Stomach smooth muscle (tissue), 2 donors: ENCODE data around the gene UBAP1L.

Experiments
- H3K27ac ChIP-seq: one replicate; pipeline ENCODE4 v1.7.0; 2013; ENCODE audit warnings: mild to moderate bottlenecking, low read length, inconsistent platforms
- H3K27me3 ChIP-seq, 2 donors: one replicate each; pipeline ENCODE4 v1.7.0; 2013; ENCODE audit warnings: low read length in 2 of 2; ENCODE audit not compliant: insufficient read depth in 2 of 2, control insufficient read depth in 1 of 2
- H3K36me3 ChIP-seq, 2 donors: one replicate each; pipeline ENCODE4 v1.7.0; 2013; ENCODE audit warnings: low read length in 2 of 2; ENCODE audit not compliant: control insufficient read depth in 2 of 2, insufficient read depth in 2 of 2
- H3K4me1 ChIP-seq: one replicate; pipeline ENCODE4 v1.7.0; 2013; ENCODE audit warnings: low read length; ENCODE audit not compliant: control insufficient read depth, insufficient read depth
- H3K4me3 ChIP-seq, 2 donors: one replicate each; pipeline ENCODE4 v1.7.0; 2013; ENCODE audit warnings: low read length in 2 of 2
- H3K9ac ChIP-seq, 2 donors: one replicate each; pipeline ENCODE4 v1.7.0; 2013; ENCODE audit warnings: low read length in 2 of 2, mild to moderate bottlenecking in 1 of 2
- H3K9me3 ChIP-seq, 2 donors: one replicate each; pipeline ENCODE4 v1.7.0; 2013; ENCODE audit warnings: low read length in 2 of 2; ENCODE audit not compliant: control insufficient read depth in 2 of 2
- donor health status: healthy.
- donor health status: Pancreatic carcinoma.

The UBAP1L gene

DNA sequence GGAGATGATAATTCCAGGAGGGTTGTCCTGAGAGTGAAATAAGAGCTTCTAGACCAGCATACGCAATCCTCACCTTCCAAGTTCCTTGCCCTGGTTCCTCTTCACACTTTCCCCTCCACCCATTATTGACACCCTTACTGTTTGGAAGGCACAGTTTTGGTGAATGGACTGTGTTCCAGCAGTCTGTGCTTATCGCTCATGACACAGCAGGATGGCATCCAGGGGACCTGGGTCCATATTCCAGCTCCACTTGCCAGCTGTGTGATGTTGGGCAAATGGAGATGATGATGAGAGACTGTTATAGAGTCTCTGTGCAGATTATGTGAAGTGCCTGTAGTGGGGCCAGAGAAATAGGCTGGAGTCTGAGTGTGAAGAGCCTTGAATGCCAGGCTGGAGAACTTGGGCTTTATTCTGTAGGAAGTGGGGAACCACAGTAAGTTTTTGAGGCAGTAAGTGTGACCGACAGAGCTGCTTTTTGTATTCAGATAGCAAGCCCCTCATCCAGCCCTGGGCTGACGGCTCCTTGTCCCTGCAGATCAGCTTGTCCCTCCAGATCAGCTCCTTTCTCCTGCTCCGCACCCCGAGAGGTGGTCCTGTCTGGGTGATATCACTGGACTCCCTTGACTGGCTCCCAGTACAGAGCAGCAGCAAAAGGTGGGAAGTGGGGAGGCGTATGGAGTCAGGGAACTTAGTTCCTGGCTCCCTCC lies 30.3 kb downstream of the UBAP1L start:
- Histone ChIP-seq H3K9me3 (no peaks in the 10 kb centered on the region), H3K4me1 (peaks cover 77% of the 10 kb centered on the region), H3K27me3 (no peaks in the 10 kb centered on the region), H3K9ac (no peak overlapping the region), H3K4me3 (no peak overlapping the region), H3K27ac (peak overlapping the region; percentile 18), H3K36me3 (no peaks in the 10 kb centered on the region)

DNA sequence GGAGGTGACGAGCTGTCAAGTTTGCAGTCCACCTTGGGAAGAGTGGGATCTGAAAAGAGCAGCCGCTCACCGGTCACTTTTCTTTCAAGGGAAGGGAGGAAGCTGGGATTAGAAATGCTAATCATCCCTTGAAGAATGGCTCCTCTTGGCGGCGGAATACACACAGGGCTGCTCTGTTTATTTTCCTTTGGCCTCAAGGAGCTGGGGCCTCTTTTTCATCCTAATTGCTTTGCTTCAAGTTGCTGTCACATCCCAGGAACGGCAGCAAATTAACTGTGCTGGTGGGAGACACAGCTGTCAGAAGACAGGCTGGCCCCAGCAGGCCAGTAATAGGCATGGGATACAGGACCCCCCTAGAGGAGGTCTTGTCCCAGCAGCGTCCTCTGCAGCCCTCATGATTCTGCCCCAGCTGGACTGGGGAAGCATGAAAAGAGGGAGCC lies 31.7 kb downstream of the UBAP1L start:
- Histone ChIP-seq H3K9ac (no peak overlapping the region), H3K27ac (peak overlapping the region; percentile 18)

DNA sequence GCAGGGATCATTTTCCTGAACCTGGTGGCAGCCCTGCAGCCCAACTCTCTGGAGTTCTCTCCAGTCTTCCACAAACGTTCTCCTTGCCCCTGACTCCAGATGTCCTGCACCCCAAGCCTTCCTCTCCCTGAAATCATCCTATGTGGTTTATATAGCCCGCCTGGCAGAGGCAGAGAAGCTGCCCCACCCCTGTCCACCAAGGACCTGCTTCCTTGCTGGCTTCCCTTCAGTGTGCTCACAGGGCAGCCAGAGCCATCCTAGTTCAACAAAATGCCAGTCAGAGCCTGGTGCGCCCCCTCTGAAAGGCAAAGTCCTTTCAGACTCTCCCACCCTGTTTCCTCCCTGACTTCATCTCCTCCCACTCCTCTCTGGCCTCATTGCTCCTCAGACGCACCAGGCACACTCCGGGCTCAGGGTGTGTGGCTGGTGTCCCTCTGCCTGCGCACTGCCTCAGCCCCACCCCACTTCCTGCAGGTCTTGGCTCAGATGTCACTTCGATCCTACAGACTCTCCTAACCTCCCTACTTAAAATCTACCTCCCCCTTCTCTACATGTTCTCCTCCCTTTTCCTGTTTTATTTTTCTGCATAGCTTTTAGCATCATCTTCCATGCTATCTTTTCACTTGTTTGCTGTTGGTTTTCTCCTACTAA lies 32.6 kb downstream of the UBAP1L start:
- Histone ChIP-seq H3K36me3 (no peaks in the 10 kb centered on the region), H3K27me3 (peaks cover 3 to 8% of the 10 kb centered on the region in 2 donors), H3K4me3 (peak overlapping the region in 1 of 2 donors; percentile 8), H3K27ac (no peak overlapping the region), H3K9me3 (no peaks in the 10 kb centered on the region), H3K9ac (no peak overlapping the region), H3K4me1 (peaks cover 64% of the 10 kb centered on the region)

More for the DNA sequence above, 31.7 kb downstream of the UBAP1L start:
- Histone ChIP-seq H3K9me3 (no peaks in the 10 kb centered on the region), H3K36me3 (no peaks in the 10 kb centered on the region), H3K4me1 (peaks cover 64% of the 10 kb centered on the region), H3K4me3 (no peak overlapping the region), H3K27me3 (peaks cover under 1 to 3% of the 10 kb centered on the region in 2 donors)

DNA sequence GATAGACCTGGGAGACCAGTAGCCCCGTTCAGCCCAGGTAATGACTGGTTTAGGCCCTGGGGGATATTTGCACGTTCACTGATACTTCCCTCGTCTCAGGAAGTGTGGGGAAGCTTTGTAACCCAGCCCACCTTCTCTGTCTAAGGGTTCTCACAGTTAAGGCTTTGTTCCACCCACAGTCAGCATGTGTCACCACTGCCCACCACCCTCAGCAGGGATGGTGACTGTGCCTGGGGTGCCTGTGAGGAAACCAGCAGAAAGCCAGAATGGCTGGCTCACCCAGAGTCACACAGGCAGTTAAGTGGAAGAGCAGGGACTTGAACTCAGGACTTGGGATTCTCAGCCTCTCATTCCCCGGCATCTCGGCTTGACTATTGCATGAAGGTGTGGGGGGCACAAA lies 33.2 kb downstream of the UBAP1L start:
- no peak overlapping the region for H3K4me3 ChIP-seq
- H3K27me3 ChIP-seq, result peaks cover 3 to 15% of the 10 kb centered on the region in 2 donors
- H3K9ac ChIP-seq, result no peak overlapping the region
- no peak overlapping the region for H3K27ac ChIP-seq
- H3K9me3 ChIP-seq, result no peaks in the 10 kb centered on the region
- peaks cover 58% of the 10 kb centered on the region for H3K4me1 ChIP-seq
- H3K36me3 ChIP-seq, result no peaks in the 10 kb centered on the region

DNA sequence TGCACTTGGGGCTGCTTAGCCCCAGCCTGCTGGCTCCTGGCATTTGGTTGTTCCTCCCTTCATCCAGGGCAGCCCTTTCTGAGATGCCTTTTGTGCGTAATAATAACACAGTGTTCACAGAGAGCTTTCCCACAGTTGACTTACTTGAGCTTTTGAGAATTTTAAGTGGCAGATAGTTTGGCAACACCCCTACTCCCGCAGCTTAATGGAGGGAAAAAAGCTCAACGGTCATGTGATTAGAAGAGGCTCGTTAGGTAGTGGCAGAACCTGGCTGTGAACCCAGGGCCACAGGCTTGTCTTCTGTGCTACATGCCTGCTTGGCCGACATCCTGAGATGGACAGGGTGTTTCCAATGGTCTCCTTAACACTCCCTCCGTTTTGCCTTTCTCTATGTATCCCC lies 33.7 kb downstream of the UBAP1L start:
- Histone ChIP-seq H3K27ac (no peak overlapping the region), H3K9me3 (no peaks in the 10 kb centered on the region), H3K36me3 (no peaks in the 10 kb centered on the region), H3K4me3 (no peak overlapping the region), H3K9ac (no peak overlapping the region), H3K27me3 (peaks cover 3 to 19% of the 10 kb centered on the region in 2 donors), H3K4me1 (peaks cover 53% of the 10 kb centered on the region)

DNA sequence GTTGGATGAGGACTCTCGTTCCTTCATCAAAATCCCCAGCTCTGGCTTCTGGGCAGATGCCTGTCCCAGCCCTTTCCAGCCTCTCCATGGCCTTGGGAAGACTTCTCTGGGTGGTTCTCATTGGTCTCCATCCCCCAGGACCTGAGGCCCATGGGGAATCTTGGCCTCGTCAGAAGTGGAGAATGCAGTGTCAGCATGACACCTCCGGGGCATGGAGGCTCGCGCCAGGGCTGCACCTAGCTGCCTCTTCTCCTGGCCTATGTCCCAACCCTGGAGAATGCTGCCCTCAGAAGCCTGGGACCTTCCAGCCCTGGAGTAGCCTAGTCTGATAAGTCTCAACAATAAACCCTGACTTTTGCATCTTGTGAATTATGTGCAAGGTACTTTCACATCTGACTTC lies 35.4 kb downstream of the UBAP1L start:
- Histone ChIP-seq H3K27me3 (peaks cover 3 to 19% of the 10 kb centered on the region in 2 donors), H3K4me3 (no peak overlapping the region), H3K27ac (no peak overlapping the region), H3K9ac (no peak overlapping the region), H3K4me1 (peaks cover 36% of the 10 kb centered on the region), H3K36me3 (no peaks in the 10 kb centered on the region), H3K9me3 (no peaks in the 10 kb centered on the region)

DNA sequence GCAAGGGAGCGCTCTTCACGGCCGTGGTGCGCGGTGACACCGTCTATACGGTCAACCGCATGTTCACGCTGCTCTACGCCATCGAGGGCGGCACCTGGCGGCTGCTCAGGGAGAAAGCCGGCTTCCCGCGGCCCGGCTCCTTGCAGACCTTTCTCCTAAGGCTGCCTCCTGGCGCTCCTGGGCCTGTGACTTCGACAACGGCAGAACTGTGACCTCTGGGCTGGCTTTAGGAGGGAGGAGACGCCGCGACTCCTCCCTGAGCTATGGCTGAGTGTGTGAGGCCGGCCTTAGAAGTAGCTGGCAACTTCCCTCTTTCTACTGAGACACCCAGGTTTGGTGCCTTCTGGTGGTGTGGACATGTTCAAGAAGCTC lies 37.0 kb downstream of the UBAP1L start:
- Histone ChIP-seq H3K9ac (no peak overlapping the region), H3K4me1 (peaks cover 23% of the 10 kb centered on the region), H3K27me3 (peaks cover 3 to 19% of the 10 kb centered on the region in 2 donors), H3K27ac (no peak overlapping the region), H3K4me3 (peak overlapping the region in 1 of 2 donors; percentile 22), H3K36me3 (no peaks in the 10 kb centered on the region), H3K9me3 (no peaks in the 10 kb centered on the region)

DNA sequence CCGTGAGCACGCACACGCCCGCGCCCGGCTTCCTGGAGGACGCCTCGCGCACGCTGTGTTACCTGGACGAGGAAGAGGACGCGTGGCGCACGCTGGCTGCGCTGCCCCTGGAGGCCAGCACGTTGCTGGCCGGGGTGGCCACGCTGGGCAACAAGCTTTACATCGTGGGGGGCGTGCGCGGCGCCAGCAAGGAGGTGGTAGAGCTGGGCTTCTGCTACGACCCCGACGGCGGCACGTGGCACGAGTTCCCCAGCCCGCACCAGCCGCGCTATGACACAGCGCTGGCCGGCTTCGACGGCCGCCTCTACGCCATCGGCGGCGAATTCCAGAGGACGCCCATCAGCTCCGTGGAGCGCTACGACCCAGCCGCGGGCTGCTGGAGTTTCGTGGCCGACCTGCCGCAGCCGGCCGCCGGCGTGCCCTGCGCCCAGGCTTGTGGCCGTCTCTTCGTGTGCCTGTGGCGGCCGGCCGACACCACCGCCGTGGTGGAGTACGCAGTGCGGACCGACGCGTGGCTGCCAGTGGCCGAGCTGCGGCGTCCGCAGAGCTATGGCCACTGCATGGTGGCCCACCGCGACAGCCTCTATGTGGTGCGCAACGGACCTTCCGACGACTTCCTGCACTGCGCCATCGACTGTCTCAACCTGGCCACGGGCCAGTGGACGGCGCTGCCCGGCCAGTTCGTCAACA lies 37.6 kb downstream of the UBAP1L start:
- peak overlapping the region in 1 of 2 donors; percentile 22 for H3K4me3 ChIP-seq
- H3K27ac ChIP-seq, result no peak overlapping the region
- peaks cover 20% of the 10 kb centered on the region for H3K4me1 ChIP-seq
- no peaks in the 10 kb centered on the region for H3K9me3 ChIP-seq
- no peak overlapping the region for H3K9ac ChIP-seq
- peaks cover 3 to 19% of the 10 kb centered on the region in 2 donors for H3K27me3 ChIP-seq
- H3K36me3 ChIP-seq, result no peaks in the 10 kb centered on the region

DNA sequence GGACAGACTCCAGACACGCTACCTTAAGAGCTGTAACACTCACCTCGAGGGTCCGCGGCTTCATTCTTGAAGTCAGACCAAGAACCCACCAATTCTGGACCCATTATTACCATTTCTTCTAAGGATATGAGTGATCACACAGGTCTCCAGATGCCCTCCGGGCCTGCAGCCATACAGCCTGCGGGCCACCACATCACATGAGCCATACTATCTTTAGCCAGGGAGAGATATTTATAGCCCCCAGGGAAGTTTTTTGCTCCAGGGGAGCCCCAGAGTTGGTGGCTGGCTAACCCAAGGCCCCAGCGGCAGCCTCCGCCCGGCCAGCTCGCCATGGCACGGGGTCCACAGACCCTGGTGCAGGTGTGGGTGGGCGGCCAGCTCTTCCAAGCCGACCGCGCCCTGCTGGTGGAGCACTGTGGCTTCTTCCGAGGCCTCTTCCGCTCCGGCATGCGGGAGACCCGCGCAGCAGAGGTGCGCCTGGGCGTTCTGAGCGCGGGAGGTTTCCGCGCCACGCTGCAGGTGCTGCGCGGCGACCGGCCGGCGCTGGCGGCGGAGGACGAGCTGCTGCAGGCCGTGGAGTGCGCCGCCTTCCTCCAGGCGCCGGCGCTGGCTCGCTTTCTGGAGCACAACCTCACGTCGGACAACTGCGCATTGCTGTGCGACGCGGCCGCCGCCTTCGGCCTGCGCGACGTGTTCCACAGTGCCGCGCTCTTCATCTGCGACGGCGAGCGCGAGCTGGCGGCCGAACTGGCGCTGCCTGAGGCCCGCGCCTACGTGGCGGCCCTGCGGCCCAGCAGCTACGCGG lies 38.3 kb downstream of the UBAP1L start, which contains the start of gene KBTBD13:
Gene KBTBD13 (plus strand): TSS at position 261 of the 805 bp plus-strand sequence. CDS start 70 bp downstream, at position 331.
- Histone ChIP-seq H3K4me3 (peak within 1 kb of the TSS in 1 of 2 donors; percentile 22), H3K36me3 (no peaks in the 10 kb centered on the region), H3K27ac (no peak within 1 kb of the TSS), H3K4me1 (peaks cover 22% of the 10 kb centered on the region), H3K27me3 (peaks cover 3 to 19% of the 10 kb centered on the region in 2 donors), H3K9ac (no peak within 1 kb of the TSS), H3K9me3 (no peaks in the 10 kb centered on the region)
